ENCODE measurements around the gene MORN1. TPM values are rescaled to one million over a fixed set of nuclear protein-coding genes. Genes with fewer than 3 reads are reported as not detected.

Gene MORN1
- polyA plus RNA-seq, 1 donor from 2014 or later: 10.9 TPM

- Histone ChIP-seq H4K20me1 (ENCODE audit: insufficient read depth) (no peaks in the 10 kb centered on the region), H3K4me2 (ENCODE audit: low read length) (no peak overlapping the region), H2AFZ (ENCODE audit: low read depth, low read length) (no peak overlapping the region), H3K27me3 (ENCODE audit: insufficient read depth, low read depth, low read length) (no peaks in the 10 kb centered on the region), H3K9ac (ENCODE audit: low read length) (no peak overlapping the region), H3K4me3 (ENCODE audit: low read length) (no peak overlapping the region), H3F3A (ENCODE audit: insufficient read depth, low read length, poor library complexity, severe bottlenecking) (no peaks in the 10 kb centered on the region), H3K36me3 (ENCODE audit: insufficient read depth, low read length) (no peaks in the 10 kb centered on the region), H3K9me3 (ENCODE audit: low read length) (no peaks in the 10 kb centered on the region), H3K79me2 (replicated peaks; ENCODE audit: insufficient read depth, low read length) (no peaks in the 10 kb centered on the region), H3K9me2 (ENCODE audit: insufficient read depth, low read length) (no peaks in the 10 kb centered on the region), H3K27ac (ENCODE audit: low read length) (no peak overlapping the region)
- TF ChIP-seq EP300 (conservative IDR thresholded peaks at IDR 0.05; ENCODE audit: poor library complexity, severe bottlenecking) (no peak), SMC3 (conservative IDR thresholded peaks at IDR 0.05; ENCODE audit: poor library complexity) (no peak), MXI1 (conservative IDR thresholded peaks at IDR 0.05; ENCODE audit: poor library complexity, severe bottlenecking) (no peak), EZH2 (IDR thresholded peaks at IDR 0.05; ENCODE audit: borderline replicate concordance, insufficient read depth, low read length, poor library complexity, severe bottlenecking) (no peak), TAF1 (IDR thresholded peaks at IDR 0.05; ENCODE audit: low read depth) (no peak), REST (IDR thresholded peaks at IDR 0.05; ENCODE audit: borderline replicate concordance) (no peak), POLR2AphosphoS5 (IDR thresholded peaks at IDR 0.05) (no peak), RAD21 (conservative IDR thresholded peaks at IDR 0.05) (no peak)
- TF ChIP-seq, protein P1, sequence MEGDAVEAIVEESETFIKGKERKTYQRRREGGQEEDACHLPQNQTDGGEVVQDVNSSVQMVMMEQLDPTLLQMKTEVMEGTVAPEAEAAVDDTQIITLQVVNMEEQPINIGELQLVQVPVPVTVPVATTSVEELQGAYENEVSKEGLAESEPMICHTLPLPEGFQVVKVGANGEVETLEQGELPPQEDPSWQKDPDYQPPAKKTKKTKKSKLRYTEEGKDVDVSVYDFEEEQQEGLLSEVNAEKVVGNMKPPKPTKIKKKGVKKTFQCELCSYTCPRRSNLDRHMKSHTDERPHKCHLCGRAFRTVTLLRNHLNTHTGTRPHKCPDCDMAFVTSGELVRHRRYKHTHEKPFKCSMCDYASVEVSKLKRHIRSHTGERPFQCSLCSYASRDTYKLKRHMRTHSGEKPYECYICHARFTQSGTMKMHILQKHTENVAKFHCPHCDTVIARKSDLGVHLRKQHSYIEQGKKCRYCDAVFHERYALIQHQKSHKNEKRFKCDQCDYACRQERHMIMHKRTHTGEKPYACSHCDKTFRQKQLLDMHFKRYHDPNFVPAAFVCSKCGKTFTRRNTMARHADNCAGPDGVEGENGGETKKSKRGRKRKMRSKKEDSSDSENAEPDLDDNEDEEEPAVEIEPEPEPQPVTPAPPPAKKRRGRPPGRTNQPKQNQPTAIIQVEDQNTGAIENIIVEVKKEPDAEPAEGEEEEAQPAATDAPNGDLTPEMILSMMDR (IDR thresholded peaks at IDR 0.05; ENCODE audit: poor library complexity, severe bottlenecking): no peak
These were observed 44.5 kb downstream of the MORN1 start for GRCh38 chr1:2346691-2347408.

GRCh38 chr1:2345297-2346075 lies 45.9 kb downstream of the MORN1 start:
- Histone ChIP-seq H3K27ac (ENCODE audit: low read length) (no peak overlapping the region), H3K9me2 (ENCODE audit: insufficient read depth, low read length) (no peaks in the 10 kb centered on the region), H3K4me3 (ENCODE audit: low read length) (no peak overlapping the region), H2AFZ (ENCODE audit: low read depth, low read length) (no peak overlapping the region), H3K9me3 (ENCODE audit: low read length) (no peaks in the 10 kb centered on the region), H3K36me3 (ENCODE audit: insufficient read depth, low read length) (no peaks in the 10 kb centered on the region), H3K9ac (ENCODE audit: low read length) (no peak overlapping the region), H3K27me3 (ENCODE audit: insufficient read depth, low read depth, low read length) (no peaks in the 10 kb centered on the region), H3K79me2 (replicated peaks; ENCODE audit: insufficient read depth, low read length) (no peaks in the 10 kb centered on the region), H3K4me2 (ENCODE audit: low read length) (no peak overlapping the region), H4K20me1 (ENCODE audit: insufficient read depth) (no peaks in the 10 kb centered on the region), H3F3A (ENCODE audit: insufficient read depth, low read length, poor library complexity, severe bottlenecking) (no peaks in the 10 kb centered on the region)
- no peak for TF ChIP-seq MXI1 (conservative IDR thresholded peaks at IDR 0.05; ENCODE audit: poor library complexity, severe bottlenecking)
- no peak for TF ChIP-seq TAF1 (IDR thresholded peaks at IDR 0.05; ENCODE audit: low read depth)
- no peak for TF ChIP-seq SMC3 (conservative IDR thresholded peaks at IDR 0.05; ENCODE audit: poor library complexity)
- no peak for TF ChIP-seq REST (IDR thresholded peaks at IDR 0.05; ENCODE audit: borderline replicate concordance)
- no peak for TF ChIP-seq POLR2AphosphoS5 (IDR thresholded peaks at IDR 0.05)

All from neural cell (in vitro differentiated cells).